Pancreas (tissue), 10 donors: ENCODE results near the gene WDR7. TPM values are rescaled to one million over a fixed set of nuclear protein-coding genes. Genes with fewer than 3 reads are reported as not detected.

Source experiments
- ATAC-seq, 4 donors: fragments of 200-7000 bp; cut with Tn5 transposase; one replicate each; pipeline versions ENCODE4 v1.8.0 to v1.9.1; 2020; ENCODE audit warnings: mild to moderate bottlenecking in 4 of 4, moderate library complexity in 4 of 4
- DNase-seq, 6 donors: peaks; one replicate each; pipeline ENCODE4 v3.0.0-alpha.2; 2020
- FAIRE-seq: peaks from 2 replicates; lab custom pipeline; 2012; peaks lifted over from hg19 to GRCh38; lab: Jason Lieb, UNC
- H3K27ac ChIP-seq, 4 donors: fragments of 200-600 bp; sonication (generic); 1 replicate in 3 of 4; 2 replicates in 1 of 4; pipeline versions ENCODE4 v1.5.0 to v1.8.0; 2020
- H3K27me3 ChIP-seq, 4 donors: fragments of 200-600 bp; one replicate each; pipeline ENCODE4 v1.8.0; 2021
- H3K36me3 ChIP-seq, 3 donors: fragments of 200-600 bp; sonication (generic) in 1 of 3; one replicate each; pipeline versions ENCODE4 v1.5.0 to v1.8.0; 2020 to 2021
- H3K4me1 ChIP-seq, 3 donors: fragments of 200-600 bp; one replicate each; pipeline ENCODE4 v1.8.0; 2021
- H3K4me3 ChIP-seq, 4 donors: fragments of 200-600 bp; sonication (generic) in 2 of 4; one replicate each; pipeline versions ENCODE4 v1.5.0 to v1.8.0; 2020 to 2021
- H3K9me3 ChIP-seq, 4 donors: fragments of 200-600 bp; one replicate each; pipeline ENCODE4 v1.8.0; 2021
- CTCF ChIP-seq, 4 donors: fragments of 200-600 bp; sonication (generic) in 3 of 4; IDR thresholded peaks; one replicate each; pipeline versions ENCODE4 v1.5.0 to v1.8.0; 2021; ENCODE audit warnings: antibody characterized with exemption in 4 of 4
- WGBS, 2 donors: extraction: QIAGEN DNeasy Blood & Tissue Kit; methylation state at CpG; one replicate each; pipeline ENCODE4 v1.1.7; 2013; 5-methylcytosine and 5-hydroxymethylcytosine counted together
- intact Hi-C, 3 donors: fragments of 100-400 bp; cut with DNase I; formaldehyde crosslinking; loops; one replicate each; pipeline versions ENCODE4 v1.11.1 to v1.14.2; 2022
- polyA plus RNA-seq, 2 donors: library from polyadenylated mRNA; stranded (reverse); fragments of 200-250 nt; gene quantifications; one replicate each; pipeline ENCODE4 v1.2.3, GENCODE V29; 2013
- total RNA-seq, 6 donors: library from RNA; stranded (reverse); fragmentation: NEBNext Ultra II Directional in 4 of 6; extraction: Animal tissue kit (Norgen Biotek cat#: 25700) in 4 of 6; gene quantifications; one replicate each; pipeline versions ENCODE4 v1.2.1 to v1.2.4, GENCODE V29; 2021 to 2023
- donor health status: healthy with polysubstance abuse.
- donor health status: DM: no; HTN: no; CAD: no; lungs with moderate emphysema.
- donor health status: DM: no; HTN: no; CAD: no.
- donor health status: control.
- donor health status: control.
- donor health status: Bipolar disorder and iron deficiency.
- donor health status: DM: yes; HTN: yes; CAD: no.
- donor health status: DM: no; HTN: no; CAD: no.
- donor health status: DM: no; HTN: no; CAD: no.
- donor health status: DM: yes; HTN: yes; CAD: no.

WDR7 gene
- total RNA-seq (10 to 100 TPM in 4 of 6 donors, 1 to 10 TPM in 2; 6.7 to 14.4 (median 10.9) TPM), polyA plus RNA-seq (1 to 10 TPM; 2.5 to 4.3 TPM)

- WGBS, 2 donors = 1% methylated on average over 47 of the region's 47 CpGs
- peak; percentile 94 for FAIRE-seq
- Histone ChIP-seq H3K36me3 (no peaks in the 10 kb centered on the region), H3K9me3 (no peaks in the 10 kb centered on the region), H3K27me3 (no peaks in the 10 kb centered on the region), H3K27ac (peak within 1 kb of the TSS; percentile 43 to 79 (median 60)), H3K4me1 (peaks cover 0 to 11% (median 5%) of the 10 kb centered on the region in 3 donors), H3K4me3 (peak within 1 kb of the TSS; percentile 72 to 90 (median 83))
- DNase-seq = peak; percentile 91 to 98 (median 96)
- ATAC-seq = peak; percentile 97 to 98 (median 98)
- intact Hi-C loops = no loop called here
- TF ChIP-seq CTCF (IDR thresholded peaks at IDR 0.05) = no peak
These were observed at the start of gene WDR7 for GRCh38 chr18:56650944-56651770. WDR7 (plus strand) TSS chr18:56651359; CDS start chr18:56672516, 21,157 bp downstream.

- FAIRE-seq (no peak), ATAC-seq (no peak), DNase-seq (no peak)
- peaks cover 0 to 21% (median 6%) of the 10 kb centered on the region in 3 donors for H3K36me3 ChIP-seq
- H3K27ac ChIP-seq = no peak overlapping the region
- WGBS, 2 donors = 71 to 74% methylated on average over 2 of the region's 2 CpGs
- H3K27me3 ChIP-seq = no peaks in the 10 kb centered on the region
- intact Hi-C loops = no loop called here
- H3K9me3 ChIP-seq = no peaks in the 10 kb centered on the region
- no peak overlapping the region for H3K4me3 ChIP-seq
- no peaks in the 10 kb centered on the region for H3K4me1 ChIP-seq
- no peak for TF ChIP-seq CTCF (IDR thresholded peaks at IDR 0.05)
These were observed 44.5 kb upstream of the WDR7 start for GRCh38 chr18:56606618-56607017.

- H3K4me1 ChIP-seq = peaks cover 0 to 5% (median 0%) of the 10 kb centered on the region in 3 donors
- H3K36me3 ChIP-seq = peaks cover 0 to 36% (median 4%) of the 10 kb centered on the region in 3 donors
- TF ChIP-seq CTCF (IDR thresholded peaks at IDR 0.05) = no peak
- FAIRE-seq (no peak), ATAC-seq (peak in 2 of 4 donors; percentile 37 to 62), DNase-seq (no peak)
- H3K27ac ChIP-seq = no peak overlapping the region
- 41 to 43% methylated on average over 7 of the region's 7 CpGs for WGBS, 2 donors
- intact Hi-C loops = no loop called here
- H3K9me3 ChIP-seq = no peaks in the 10 kb centered on the region
- H3K27me3 ChIP-seq = no peaks in the 10 kb centered on the region
- H3K4me3 ChIP-seq = no peak overlapping the region
These were observed 35.2 kb upstream of the WDR7 start for GRCh38 chr18:56615738-56616520.

GRCh38 chr18:56627991-56628390 is 23.2 kb upstream of the WDR7 start:
- Histone ChIP-seq H3K9me3 (no peaks in the 10 kb centered on the region), H3K36me3 (no peaks in the 10 kb centered on the region), H3K4me3 (no peak overlapping the region), H3K4me1 (peaks cover 13 to 31% (median 18%) of the 10 kb centered on the region in 3 donors), H3K27me3 (no peaks in the 10 kb centered on the region), H3K27ac (no peak overlapping the region)
- DNase-seq = no peak
- no peak for TF ChIP-seq CTCF (IDR thresholded peaks at IDR 0.05)
- FAIRE-seq = no peak
- intact Hi-C loops = no loop called here
- 82 to 93% methylated on average over 2 of the region's 2 CpGs for WGBS, 2 donors
- ATAC-seq = no peak
